Mucosa of stomach (tissue), 1 donor: ENCODE measurements around the gene KISS1.

Experiments used
- H3K27me3 ChIP-seq: one replicate; pipeline ENCODE4 v1.7.0; 2013; ENCODE audit warnings: mild to moderate bottlenecking, low read length; ENCODE audit not compliant: control insufficient read depth, insufficient read depth
- H3K36me3 ChIP-seq: one replicate; pipeline ENCODE4 v1.7.0; 2013; ENCODE audit warnings: low read length; ENCODE audit not compliant: control insufficient read depth, insufficient read depth
- H3K4me1 ChIP-seq: one replicate; pipeline ENCODE4 v1.7.0; 2013; ENCODE audit warnings: mild to moderate bottlenecking, low read length; ENCODE audit not compliant: control insufficient read depth, insufficient read depth
- H3K4me3 ChIP-seq: one replicate; pipeline ENCODE4 v1.7.0; 2013; ENCODE audit warnings: low read length
- H3K9ac ChIP-seq: one replicate; pipeline ENCODE4 v1.7.0; 2013; ENCODE audit warnings: mild to moderate bottlenecking, low read length, moderate library complexity
- H3K9me3 ChIP-seq: one replicate; pipeline ENCODE4 v1.7.0; 2013; ENCODE audit warnings: mild to moderate bottlenecking, low read length, moderate library complexity; ENCODE audit not compliant: control insufficient read depth
- donor health status: Pancreatic carcinoma.

Gene KISS1

GRCh38 chr1:204227351-204227750 is 31.1 kb upstream of the KISS1 start:
- H3K36me3 ChIP-seq = peaks cover 29% of the 10 kb centered on the region
- peaks cover 13% of the 10 kb centered on the region for H3K4me1 ChIP-seq

DNA sequence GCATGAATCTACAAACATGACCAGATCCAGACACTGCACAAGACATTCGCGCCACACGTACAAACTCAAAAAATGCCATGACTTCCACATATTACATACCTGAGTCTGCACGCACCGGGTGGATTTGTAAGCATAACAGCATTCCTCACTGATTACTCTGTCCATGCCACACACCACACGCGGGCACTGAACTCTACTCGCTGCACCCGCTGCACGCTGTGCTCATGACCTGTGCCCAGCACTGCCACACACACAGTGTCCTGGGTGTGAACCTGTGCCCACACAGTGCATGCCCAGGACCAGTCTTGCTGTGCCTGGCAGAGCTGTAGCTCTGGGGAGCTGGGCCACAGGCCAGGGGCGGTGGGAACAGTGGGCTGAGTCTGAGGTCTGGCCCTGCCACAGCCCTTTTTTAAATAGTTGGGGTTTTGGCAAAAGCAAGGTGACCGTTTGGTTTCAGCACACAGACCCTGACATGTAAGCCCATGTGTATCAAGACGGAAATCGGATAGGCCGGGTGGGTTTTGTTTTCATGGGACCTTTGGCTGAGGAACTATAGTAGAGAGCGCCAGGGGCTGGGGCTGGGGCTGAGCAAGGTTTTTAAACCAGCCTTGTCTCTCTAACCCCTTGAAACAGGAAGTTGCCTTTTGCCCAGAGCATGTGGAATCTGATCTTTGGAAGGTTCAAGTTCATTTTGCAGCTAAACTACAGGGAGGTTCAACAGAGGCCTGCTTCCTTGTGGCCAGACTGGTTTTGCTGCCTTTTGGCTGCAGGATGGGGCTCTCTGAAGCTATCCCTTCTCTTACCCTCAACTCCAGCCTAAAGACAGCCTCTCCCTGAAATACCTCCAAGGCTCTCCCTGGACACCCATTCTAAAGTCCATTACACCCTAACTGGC is 29.8 kb upstream of the KISS1 start:
- no peak overlapping the region for H3K4me3 ChIP-seq
- no peaks in the 10 kb centered on the region for H3K27me3 ChIP-seq
- peaks cover 35% of the 10 kb centered on the region for H3K36me3 ChIP-seq
- H3K9ac ChIP-seq = no peak overlapping the region
- peaks cover 13% of the 10 kb centered on the region for H3K4me1 ChIP-seq
- H3K9me3 ChIP-seq = no peaks in the 10 kb centered on the region

More at GRCh38 chr1:204227351-204227750, 31.1 kb upstream of the KISS1 start:
- H3K27me3 ChIP-seq = no peaks in the 10 kb centered on the region
- no peak overlapping the region for H3K9ac ChIP-seq
- no peak overlapping the region for H3K4me3 ChIP-seq
- no peaks in the 10 kb centered on the region for H3K9me3 ChIP-seq

DNA sequence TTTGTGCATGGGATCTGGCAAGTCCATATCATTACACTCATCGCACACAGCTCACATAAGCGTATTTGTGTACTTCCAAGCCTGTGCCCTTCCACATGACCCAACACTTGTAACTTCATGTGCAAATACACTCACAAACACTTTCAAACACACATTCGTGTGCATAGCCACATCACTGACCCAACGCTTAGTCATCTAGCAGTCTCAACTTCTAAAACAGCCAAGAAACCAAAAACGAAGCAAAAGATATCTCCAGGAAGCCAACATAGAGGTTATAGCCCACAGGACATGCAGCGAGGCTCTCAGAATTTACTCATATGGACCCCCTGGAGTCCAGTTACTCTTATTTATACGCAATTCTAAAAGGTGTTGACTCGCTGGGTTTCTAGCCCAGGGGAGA is 28.4 kb upstream of the KISS1 start:
- peaks cover 13% of the 10 kb centered on the region for H3K4me1 ChIP-seq

GRCh38 chr1:204223129-204223860 is 27.0 kb upstream of the KISS1 start:
- H3K9ac ChIP-seq = no peak overlapping the region
- H3K36me3 ChIP-seq = peaks cover 35% of the 10 kb centered on the region
- H3K4me3 ChIP-seq = no peak overlapping the region
- peaks cover 13% of the 10 kb centered on the region for H3K4me1 ChIP-seq
- H3K9me3 ChIP-seq = no peaks in the 10 kb centered on the region
- H3K27me3 ChIP-seq = no peaks in the 10 kb centered on the region

More for the DNA sequence above, 28.4 kb upstream of the KISS1 start:
- Histone ChIP-seq H3K36me3 (peaks cover 34% of the 10 kb centered on the region), H3K4me3 (no peak overlapping the region), H3K9ac (no peak overlapping the region), H3K9me3 (no peaks in the 10 kb centered on the region), H3K27me3 (no peaks in the 10 kb centered on the region)

DNA sequence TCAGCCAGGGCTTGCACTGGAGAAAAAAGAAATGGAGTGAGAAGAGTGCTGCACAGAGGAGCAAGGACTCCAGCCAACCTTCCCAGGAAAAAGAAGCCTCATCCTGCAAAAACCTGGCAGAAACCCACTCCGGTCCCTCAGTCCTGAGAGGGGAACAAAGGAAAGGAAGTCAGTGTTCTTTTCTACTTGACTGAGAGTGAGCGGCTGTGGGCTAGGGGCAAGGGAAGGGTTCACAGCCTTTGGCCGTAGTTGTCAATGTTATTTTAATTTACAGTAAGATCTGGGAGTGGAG is 26.4 kb upstream of the KISS1 start:
- no peak overlapping the region for H3K4me3 ChIP-seq
- H3K4me1 ChIP-seq = peaks cover 7% of the 10 kb centered on the region
- no peak overlapping the region for H3K9ac ChIP-seq
- H3K27me3 ChIP-seq = no peaks in the 10 kb centered on the region
- peaks cover 30% of the 10 kb centered on the region for H3K36me3 ChIP-seq
- no peaks in the 10 kb centered on the region for H3K9me3 ChIP-seq

DNA sequence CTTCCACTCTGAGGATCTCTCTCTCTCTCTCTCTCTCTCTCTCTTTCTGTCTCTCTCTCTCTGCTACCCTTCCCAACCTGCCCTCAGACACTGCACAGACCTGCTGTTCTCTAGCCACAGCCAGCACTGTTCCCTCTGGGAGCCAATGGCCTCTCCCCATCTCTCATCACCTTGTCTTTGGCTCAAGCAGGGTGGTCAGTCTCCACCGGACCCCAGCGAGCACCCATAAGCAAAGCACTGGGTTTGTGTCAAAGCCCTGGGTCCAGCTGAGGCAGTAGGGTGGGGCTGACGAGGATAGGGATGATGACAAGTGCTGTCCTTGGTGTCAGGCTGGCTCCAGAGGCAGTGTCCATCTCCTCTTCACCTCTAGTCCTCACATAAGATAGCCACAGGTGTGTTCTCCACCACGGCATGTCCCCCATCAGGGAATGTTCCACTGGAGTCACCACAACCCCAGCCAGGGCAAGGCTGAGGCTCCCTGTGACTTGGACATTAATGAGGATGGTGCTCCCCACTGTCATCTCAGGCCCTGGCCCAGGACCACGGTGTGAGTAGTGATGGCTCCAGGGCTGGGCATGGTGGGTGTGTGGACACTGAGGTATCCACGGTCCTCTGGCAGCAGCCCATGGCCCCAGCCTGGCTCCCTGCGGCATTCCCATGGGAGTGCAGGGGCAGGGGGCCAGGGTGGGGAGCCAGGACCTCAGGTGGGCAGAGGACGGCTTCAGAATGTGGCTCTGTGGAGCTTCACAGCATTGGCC is 25.9 kb upstream of the KISS1 start:
- Histone ChIP-seq H3K4me1 (peaks cover 2% of the 10 kb centered on the region), H3K4me3 (no peak overlapping the region), H3K36me3 (peaks cover 27% of the 10 kb centered on the region), H3K9ac (no peak overlapping the region), H3K9me3 (no peaks in the 10 kb centered on the region), H3K27me3 (no peaks in the 10 kb centered on the region)

DNA sequence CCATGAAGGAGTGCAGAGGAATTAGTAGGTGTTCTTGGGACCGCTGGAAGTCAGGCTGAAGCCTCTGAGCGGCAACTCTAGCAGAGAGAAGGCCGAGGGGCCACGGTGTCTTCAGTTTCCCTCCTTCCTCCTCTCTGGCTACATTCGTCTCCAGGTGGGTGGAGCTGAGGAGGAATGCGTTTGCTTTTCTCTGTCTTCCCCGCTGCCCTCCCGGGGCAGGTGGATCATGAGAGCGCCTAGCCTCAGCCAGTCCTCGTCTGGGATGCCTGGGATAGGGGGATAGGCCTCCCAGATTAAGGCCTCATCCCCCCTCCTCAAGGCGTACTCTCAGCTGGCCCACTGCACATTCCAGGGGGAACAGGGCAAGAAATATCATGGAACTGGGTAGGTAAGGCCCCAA is 25.0 kb upstream of the KISS1 start:
- H3K36me3 ChIP-seq = peaks cover 27% of the 10 kb centered on the region

DNA sequence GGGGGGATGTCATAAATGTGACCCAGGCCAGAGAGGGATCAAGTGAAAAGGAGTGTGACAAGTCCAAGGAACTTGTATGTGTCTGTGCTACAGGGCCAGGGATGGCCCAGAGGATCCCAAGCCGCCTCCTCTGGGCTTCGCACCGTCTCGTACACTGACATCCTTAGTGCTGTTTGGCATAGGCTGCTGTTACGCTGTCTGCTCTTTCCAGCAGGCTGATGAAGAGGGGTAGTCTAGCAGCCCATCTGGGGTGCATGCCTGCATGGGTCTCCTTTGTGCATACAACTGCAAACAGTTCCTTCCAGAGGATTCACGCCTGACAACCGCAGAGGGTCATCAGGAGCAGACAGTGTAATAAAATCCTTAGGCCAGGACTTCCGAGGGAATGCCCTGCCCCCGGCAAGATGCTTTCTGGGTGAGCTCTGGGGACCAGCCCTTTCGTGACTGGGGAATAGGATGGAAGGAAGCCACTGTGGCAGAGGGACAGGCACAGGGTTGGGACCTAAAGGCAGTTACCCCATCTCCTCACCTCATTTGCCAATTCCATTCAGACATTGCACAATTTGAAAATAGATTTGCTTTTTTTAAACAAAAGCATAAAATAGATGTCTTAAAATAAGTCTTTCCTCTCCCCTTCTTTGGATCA is 23.8 kb upstream of the KISS1 start:
- Histone ChIP-seq H3K4me1 (no peaks in the 10 kb centered on the region), H3K4me3 (no peak overlapping the region), H3K9ac (no peak overlapping the region), H3K36me3 (peaks cover 27% of the 10 kb centered on the region), H3K27me3 (no peaks in the 10 kb centered on the region), H3K9me3 (no peaks in the 10 kb centered on the region)

More for the DNA sequence above, 25.0 kb upstream of the KISS1 start:
- no peak overlapping the region for H3K4me3 ChIP-seq
- no peaks in the 10 kb centered on the region for H3K27me3 ChIP-seq
- H3K9ac ChIP-seq = no peak overlapping the region
- no peaks in the 10 kb centered on the region for H3K4me1 ChIP-seq
- no peaks in the 10 kb centered on the region for H3K9me3 ChIP-seq

DNA sequence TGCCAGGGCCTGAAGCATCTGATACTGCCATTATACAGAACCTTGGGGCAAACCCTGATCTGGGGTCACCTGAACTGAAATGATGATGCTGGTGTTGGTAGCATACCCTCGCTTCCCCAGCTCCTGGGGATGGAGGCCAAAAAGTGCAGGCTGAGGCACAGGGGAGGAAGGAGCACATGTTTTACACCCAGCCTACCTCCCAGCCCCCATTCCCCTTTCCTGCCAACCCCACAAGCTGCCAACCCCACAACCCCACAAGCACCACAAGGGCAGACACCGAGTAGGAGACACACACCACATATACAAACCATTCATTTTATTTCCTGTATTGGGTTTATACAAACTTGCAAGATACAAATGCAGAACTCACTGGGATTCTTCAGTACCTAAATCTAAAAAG is 22.3 kb upstream of the KISS1 start:
- no peak overlapping the region for H3K4me3 ChIP-seq
- no peaks in the 10 kb centered on the region for H3K9me3 ChIP-seq
- H3K36me3 ChIP-seq = peaks cover 23% of the 10 kb centered on the region
- peaks cover 2% of the 10 kb centered on the region for H3K4me1 ChIP-seq
- H3K27me3 ChIP-seq = no peaks in the 10 kb centered on the region
- no peak overlapping the region for H3K9ac ChIP-seq

DNA sequence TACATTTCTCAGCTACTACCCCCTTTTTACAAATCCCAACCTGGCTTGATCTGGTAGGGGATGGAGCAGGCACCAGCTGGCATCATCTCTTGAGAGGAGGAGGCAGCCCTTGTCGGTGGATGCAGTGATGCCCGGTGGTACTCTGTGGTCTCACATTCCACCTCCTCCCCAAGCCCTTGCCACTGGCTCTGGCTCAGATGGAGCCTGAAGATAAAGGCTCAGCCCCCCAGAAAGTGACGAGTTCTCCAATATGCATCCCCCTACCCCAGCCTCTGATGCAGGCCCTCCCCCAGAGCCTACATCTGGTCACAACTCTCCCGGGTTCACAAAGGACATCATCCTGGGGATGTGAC is 21.3 kb upstream of the KISS1 start:
- Histone ChIP-seq H3K36me3 (peaks cover 22% of the 10 kb centered on the region), H3K27me3 (no peaks in the 10 kb centered on the region), H3K4me1 (peaks cover 11% of the 10 kb centered on the region), H3K9ac (no peak overlapping the region), H3K4me3 (no peak overlapping the region), H3K9me3 (no peaks in the 10 kb centered on the region)

DNA sequence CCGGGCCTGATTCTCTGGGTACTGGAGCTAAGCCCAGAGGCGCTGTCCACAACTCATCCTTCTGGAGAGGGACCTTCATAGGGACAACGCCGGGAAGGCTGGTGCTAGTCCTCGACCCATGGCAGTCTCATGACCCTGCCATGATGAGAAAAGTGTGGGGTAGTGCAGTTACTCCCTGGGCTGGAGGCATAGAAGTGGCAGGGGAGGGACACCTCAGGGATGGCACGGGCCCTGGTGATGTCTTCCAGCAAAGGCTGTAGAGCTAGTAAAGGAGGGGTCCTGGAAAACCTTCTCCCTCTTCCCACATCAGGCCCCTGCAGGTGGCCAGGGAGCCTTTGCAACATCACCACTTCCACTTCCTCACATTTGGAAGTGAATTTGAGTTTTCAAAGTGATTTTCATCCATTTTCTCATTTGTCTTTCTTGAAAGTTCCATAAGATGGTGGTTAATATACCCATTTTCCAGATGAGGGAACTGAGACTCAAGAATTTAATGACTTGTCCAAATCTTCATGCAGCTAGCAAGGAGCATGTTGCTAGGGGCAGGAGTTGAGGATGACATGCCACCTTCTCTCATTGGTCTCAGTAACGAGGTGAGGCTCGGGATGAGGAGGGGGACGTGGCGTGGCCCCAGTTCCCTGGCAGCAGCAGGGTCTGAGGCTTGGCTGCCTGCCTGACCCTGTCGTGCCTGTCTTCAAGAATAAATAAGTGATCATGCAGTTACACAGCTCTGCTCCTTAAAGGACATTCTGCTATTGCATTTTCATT is 20.8 kb upstream of the KISS1 start:
- Histone ChIP-seq H3K36me3 (peaks cover 16% of the 10 kb centered on the region), H3K9me3 (no peaks in the 10 kb centered on the region), H3K4me3 (no peak overlapping the region), H3K4me1 (peaks cover 13% of the 10 kb centered on the region), H3K9ac (no peak overlapping the region), H3K27me3 (no peaks in the 10 kb centered on the region)
